OCI-LY1 (cell line): ENCODE measurements around the gene KIF13A.

ENCODE experiments used
- H2AFZ ChIP-seq: fragments of 200-600 bp; sonication (generic), shearing (Covaris generic); 2 replicates; pipeline ENCODE4 v1.6.0; 2014; ENCODE audit warnings: antibody characterized with exemption, mild to moderate bottlenecking, low read length
- H3F3A ChIP-seq: fragments of 200-600 bp; sonication (generic), shearing (Covaris generic); 2 replicates; pipeline ENCODE4 v1.6.0; 2014; ENCODE audit warnings: mild to moderate bottlenecking, antibody characterized with exemption, low read length, moderate library complexity; ENCODE audit not compliant: insufficient read depth
- H3K27ac ChIP-seq: fragments of 200-600 bp; sonication (generic); 2 replicates; pipeline ENCODE4 v1.5.1; 2014; ENCODE audit warnings: low read length, mixed run types, mild to moderate bottlenecking, low read depth; ENCODE audit not compliant: poor library complexity, severe bottlenecking
- H3K27me3 ChIP-seq: fragments of 200-600 bp; sonication (generic); 2 replicates; pipeline ENCODE4 v1.6.0; 2014; ENCODE audit warnings: antibody characterized with exemption, mild to moderate bottlenecking, low read length, moderate library complexity; ENCODE audit not compliant: insufficient read depth
- H3K36me3 ChIP-seq: fragments of 200-600 bp; sonication (generic); 2 replicates; pipeline ENCODE4 v1.6.1; 2014; ENCODE audit warnings: mild to moderate bottlenecking, antibody characterized with exemption, low read length, moderate library complexity, mixed read lengths; ENCODE audit not compliant: insufficient read depth
- H3K4me1 ChIP-seq: fragments of 200-600 bp; sonication (generic); 2 replicates; pipeline ENCODE4 v1.5.1; 2014; ENCODE audit warnings: mild to moderate bottlenecking, low read length, moderate library complexity; ENCODE audit not compliant: insufficient read depth, severe bottlenecking
- H3K4me2 ChIP-seq: fragments of 200-600 bp; sonication (generic), shearing (Covaris generic); 2 replicates; pipeline ENCODE4 v1.6.1; 2014; ENCODE audit warnings: low read length
- H3K4me3 ChIP-seq: fragments of 200-600 bp; sonication (generic); 2 replicates; pipeline ENCODE4 v1.5.1; 2014; ENCODE audit warnings: low read length, low read depth, mild to moderate bottlenecking, mixed read lengths; ENCODE audit not compliant: poor library complexity, severe bottlenecking
- H3K79me2 ChIP-seq: fragments of 200-600 bp; shearing (Covaris generic); 2 replicates; pipeline ENCODE4 v1.6.1; 2016; ENCODE audit warnings: mixed run types, low read length, mixed read lengths; ENCODE audit not compliant: insufficient read depth
- H3K9ac ChIP-seq: fragments of 200-600 bp; sonication (generic), shearing (Covaris generic); 2 replicates; pipeline ENCODE4 v1.6.1; 2014; ENCODE audit warnings: mild to moderate bottlenecking, low read length, mixed read lengths
- H3K9me2 ChIP-seq: fragments of 200-600 bp; sonication (generic), shearing (Covaris generic); 2 replicates; pipeline ENCODE4 v1.6.1; 2014; ENCODE audit warnings: low read depth, mild to moderate bottlenecking, low read length, mixed read lengths
- H3K9me3 ChIP-seq: fragments of 200-600 bp; shearing (Covaris generic); 2 replicates; pipeline ENCODE4 v1.6.1; 2014; ENCODE audit warnings: low read length, mixed read lengths
- H4K20me1 ChIP-seq: fragments of 200-600 bp; sonication (generic), shearing (Covaris generic); 2 replicates; pipeline ENCODE4 v1.6.0; 2016; ENCODE audit warnings: mild to moderate bottlenecking, low read length; ENCODE audit not compliant: insufficient read depth
- CTCF ChIP-seq: fragments of 200-600 bp; sonication (generic), shearing (Covaris generic); IDR thresholded peaks from 2 replicates; pipeline ENCODE4 v1.5.1; 2017; ENCODE audit warnings: mild to moderate bottlenecking, antibody characterized with exemption, low read length, moderate library complexity, mixed read lengths
- EZH2 ChIP-seq: fragments of 200-600 bp; sonication (generic), shearing (Covaris generic); IDR thresholded peaks from 2 replicates; pipeline ENCODE4 v1.8.0; 2017; ENCODE audit warnings: borderline replicate concordance, mixed run types, mild to moderate bottlenecking, antibody characterized with exemption, low read length, moderate library complexity, mixed read lengths

The KIF13A gene

DNA sequence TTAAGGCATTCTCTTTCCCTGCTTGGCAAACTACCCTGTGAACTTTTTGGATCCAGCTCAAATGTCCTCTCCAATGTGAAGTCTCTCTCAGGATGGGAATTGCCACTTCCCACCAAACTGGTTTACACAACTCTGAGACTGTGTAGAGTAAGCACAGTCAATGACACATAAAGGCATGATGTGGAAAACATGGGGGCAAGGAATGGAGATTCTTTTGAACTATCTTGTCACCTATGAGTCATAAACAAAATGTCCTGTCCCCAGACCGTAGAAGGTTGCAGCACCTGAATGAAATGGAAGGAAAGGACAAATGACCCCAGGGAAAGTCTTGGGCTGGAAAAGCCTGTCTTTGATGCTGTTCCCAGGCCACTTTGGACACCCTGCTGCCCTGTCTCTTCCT, 11.0 kb upstream of the KIF13A start:
- H2AFZ ChIP-seq = no peak overlapping the region
- no peaks in the 10 kb centered on the region for H3K79me2 ChIP-seq
- H3K4me3 ChIP-seq = no peak overlapping the region
- no peaks in the 10 kb centered on the region; the same call in 1 of the 2 replicates for H3K27me3 ChIP-seq
- H3K9me2 ChIP-seq = no peaks in the 10 kb centered on the region
- no peak overlapping the region for H3K4me2 ChIP-seq
- H3K27ac ChIP-seq = no peak overlapping the region
- TF ChIP-seq EZH2 (no peak), CTCF (no peak)
- H4K20me1 ChIP-seq = no peaks in the 10 kb centered on the region
- H3F3A ChIP-seq = no peaks in the 10 kb centered on the region
- no peaks in the 10 kb centered on the region for H3K4me1 ChIP-seq
- H3K36me3 ChIP-seq = no peaks in the 10 kb centered on the region
- H3K9ac ChIP-seq = no peak overlapping the region
- H3K9me3 ChIP-seq = no peaks in the 10 kb centered on the region

GRCh38 chr6:17998003-17998402, 10.6 kb upstream of the KIF13A start:
- Histone ChIP-seq H3K4me2 (no peak overlapping the region), H3K27ac (no peak overlapping the region), H3F3A (no peaks in the 10 kb centered on the region), H3K9me2 (no peaks in the 10 kb centered on the region), H3K79me2 (no peaks in the 10 kb centered on the region), H4K20me1 (no peaks in the 10 kb centered on the region), H3K9ac (no peak overlapping the region), H3K4me1 (no peaks in the 10 kb centered on the region), H3K36me3 (no peaks in the 10 kb centered on the region), H2AFZ (no peak overlapping the region), H3K27me3 (no peaks in the 10 kb centered on the region; the same call in 1 of the 2 replicates), H3K9me3 (no peaks in the 10 kb centered on the region), H3K4me3 (no peak overlapping the region)
- TF ChIP-seq CTCF (no peak), EZH2 (no peak)

DNA sequence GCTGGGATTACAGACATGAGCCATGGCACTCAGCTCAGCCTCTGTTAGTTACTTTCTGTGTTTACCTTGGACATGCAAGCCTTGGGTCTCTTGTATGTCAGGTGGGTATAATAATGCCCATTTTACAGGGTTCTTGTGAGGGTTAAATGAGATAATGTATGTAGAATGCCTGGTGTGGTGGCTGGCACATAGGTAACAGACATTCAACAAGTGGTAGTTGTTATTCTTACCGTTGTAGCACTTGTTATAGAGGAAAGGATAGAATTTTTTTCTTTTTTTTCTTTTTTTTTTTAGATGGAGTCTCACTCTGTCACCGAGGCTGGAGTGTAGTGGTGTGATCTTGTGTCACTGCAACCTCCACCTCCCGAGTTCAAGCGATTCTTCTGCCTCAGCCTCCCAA, 8.0 kb upstream of the KIF13A start:
- Histone ChIP-seq H3K27me3 (no peaks in the 10 kb centered on the region; the same call in 1 of the 2 replicates), H3K79me2 (no peaks in the 10 kb centered on the region), H3K27ac (no peak overlapping the region), H3K9me2 (no peaks in the 10 kb centered on the region), H3K4me3 (no peak overlapping the region), H2AFZ (no peak overlapping the region), H3K4me1 (no peaks in the 10 kb centered on the region), H3K4me2 (no peak overlapping the region), H4K20me1 (no peaks in the 10 kb centered on the region), H3K36me3 (no peaks in the 10 kb centered on the region), H3K9ac (no peak overlapping the region), H3K9me3 (no peaks in the 10 kb centered on the region), H3F3A (no peaks in the 10 kb centered on the region)
- TF ChIP-seq CTCF = no peak
- TF ChIP-seq EZH2 = no peak
